ENCODE data around the gene LYRM2.
A peak's percentile ranks its signal among the peaks of the same experiment; 100 is the strongest.

The LYRM2 gene

DNA sequence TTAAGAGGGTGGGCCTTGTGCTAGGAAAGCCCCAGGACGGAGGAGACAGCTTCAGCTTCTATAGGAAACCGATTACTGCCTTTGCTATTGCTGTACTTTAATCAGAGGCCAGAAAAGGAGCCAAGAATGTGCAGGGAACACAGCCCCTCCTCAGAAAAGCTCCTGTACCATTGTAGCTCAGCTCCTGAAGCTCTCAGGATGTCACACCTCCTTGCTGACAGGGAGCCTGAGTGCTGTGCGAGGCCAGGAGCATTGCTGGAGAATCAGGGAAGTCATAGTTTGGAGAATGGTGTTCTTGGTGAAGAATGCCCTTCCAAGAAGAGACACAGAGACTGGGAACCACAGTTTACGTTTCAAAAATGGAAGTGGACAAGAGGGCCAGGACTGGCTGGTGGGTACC is 46.8 kb downstream of the LYRM2 start:
- DNase-seq (ENCODE audit: low spot score) = no peak

DNA sequence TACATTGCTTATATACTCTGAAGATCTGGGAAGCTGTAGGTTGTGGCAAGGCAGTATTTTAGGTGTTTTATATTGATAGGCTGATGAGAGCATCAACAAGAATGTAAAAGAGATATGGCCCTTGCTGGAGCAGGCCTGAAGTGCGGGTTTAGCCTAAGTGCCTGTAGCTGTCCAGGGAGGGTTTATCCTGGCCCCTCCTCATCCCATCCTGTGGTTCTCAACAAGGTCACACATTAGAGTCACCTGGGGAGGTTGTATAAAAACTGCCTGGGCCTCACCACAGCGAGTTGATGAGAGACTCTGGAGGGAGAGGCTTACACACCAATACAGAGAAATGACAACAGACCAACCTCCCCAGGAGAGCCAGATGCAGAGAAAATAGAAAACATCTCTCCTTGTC is 48.4 kb downstream of the LYRM2 start:
- no peak for DNase-seq (ENCODE audit: low spot score)

DNA sequence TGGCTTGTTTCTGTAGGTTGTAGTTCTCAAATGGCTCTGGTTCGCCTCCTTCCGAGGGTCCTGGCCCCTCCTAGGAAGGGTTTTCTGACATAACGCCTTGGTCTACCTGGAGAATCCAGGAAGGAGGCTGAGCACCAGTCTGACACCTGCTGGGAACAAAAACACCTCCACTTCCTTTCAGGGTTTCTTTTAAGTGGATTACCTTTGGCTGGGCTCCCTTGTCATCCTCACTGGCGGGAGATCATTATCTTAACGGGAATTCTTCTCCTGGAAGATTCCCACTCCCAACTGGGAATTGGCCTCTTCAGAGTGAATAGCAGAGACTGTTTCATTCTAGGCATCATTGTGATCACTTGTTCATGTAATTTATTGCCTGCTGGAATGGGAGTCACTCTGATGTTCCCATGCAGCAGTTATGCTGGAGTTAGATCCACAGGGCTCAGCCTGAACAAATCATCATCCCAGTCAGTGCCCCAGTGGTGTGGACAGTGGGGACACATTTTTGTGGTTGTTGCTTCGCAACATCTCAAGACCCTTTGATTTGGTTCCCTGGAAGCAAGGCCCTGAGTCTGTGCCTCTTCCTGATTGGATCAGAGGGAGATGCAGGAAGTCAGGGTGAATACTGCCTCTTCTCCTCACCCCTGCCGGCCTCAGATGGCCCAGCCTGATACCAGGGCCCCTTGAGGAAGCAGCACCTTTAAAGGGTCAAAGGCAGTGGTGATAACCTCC is 49.1 kb downstream of the LYRM2 start:
- no peak for DNase-seq (ENCODE audit: low spot score)

DNA sequence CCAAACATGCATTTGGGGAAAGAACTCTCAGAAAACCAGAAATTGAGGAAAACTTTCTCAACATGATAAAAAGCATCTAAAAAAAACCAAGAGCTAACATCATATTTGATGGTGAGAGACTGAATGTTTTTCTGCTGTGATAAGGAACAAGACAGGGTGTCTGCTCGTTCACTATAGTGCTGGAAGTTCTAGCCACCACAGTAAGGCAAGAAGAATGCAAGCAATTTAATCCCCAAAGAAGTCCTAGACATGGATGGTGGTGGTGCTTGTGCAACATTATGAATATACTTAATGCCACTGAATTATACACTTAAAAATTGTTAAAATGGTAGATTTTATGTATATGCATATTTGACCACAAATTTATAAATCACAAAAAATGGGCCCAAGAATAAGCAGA is 53.4 kb downstream of the LYRM2 start:
- DNase-seq (ENCODE audit: low spot score) = no peak

DNA sequence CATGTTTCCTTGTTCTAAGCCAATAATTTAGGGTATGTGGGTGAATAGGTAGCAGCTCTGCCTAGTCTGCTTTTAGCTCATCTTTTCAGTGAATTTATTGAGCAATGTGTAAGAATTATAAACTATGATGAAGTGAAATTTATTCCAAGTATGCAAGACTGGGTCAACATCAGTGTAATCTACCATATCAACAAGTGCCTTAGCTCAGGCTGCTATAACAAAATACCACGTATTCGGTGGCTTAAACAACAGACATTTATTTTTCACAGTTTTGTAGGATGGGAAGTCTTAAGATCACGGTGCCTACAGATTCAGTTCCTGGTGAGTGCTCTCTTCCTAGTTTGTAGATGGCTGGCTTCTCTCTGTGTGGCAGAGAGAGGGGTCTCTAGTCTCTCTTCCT is 54.0 kb downstream of the LYRM2 start:
- DNase-seq (ENCODE audit: low spot score) = no peak

DNA sequence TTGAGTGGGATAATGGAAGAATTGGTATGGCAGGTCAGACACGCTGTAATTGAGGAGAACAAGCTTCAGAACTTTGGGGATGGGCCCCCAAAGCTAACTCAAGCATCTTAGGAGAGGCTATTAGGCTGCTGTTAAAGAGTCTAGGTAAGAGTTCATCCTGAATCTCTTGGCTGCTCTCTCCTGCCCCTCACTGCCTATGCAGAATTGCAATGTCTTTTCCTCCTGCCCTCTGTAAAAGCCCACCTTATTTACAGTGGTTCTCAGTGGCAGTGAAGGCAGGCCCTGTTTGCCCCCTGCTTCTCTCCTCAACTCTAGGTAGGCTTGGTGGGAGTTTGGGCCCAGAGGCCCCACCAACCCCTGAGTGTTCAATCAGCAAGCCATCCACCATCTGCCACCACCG is 55.0 kb downstream of the LYRM2 start:
- no peak for DNase-seq (ENCODE audit: low spot score)

DNA sequence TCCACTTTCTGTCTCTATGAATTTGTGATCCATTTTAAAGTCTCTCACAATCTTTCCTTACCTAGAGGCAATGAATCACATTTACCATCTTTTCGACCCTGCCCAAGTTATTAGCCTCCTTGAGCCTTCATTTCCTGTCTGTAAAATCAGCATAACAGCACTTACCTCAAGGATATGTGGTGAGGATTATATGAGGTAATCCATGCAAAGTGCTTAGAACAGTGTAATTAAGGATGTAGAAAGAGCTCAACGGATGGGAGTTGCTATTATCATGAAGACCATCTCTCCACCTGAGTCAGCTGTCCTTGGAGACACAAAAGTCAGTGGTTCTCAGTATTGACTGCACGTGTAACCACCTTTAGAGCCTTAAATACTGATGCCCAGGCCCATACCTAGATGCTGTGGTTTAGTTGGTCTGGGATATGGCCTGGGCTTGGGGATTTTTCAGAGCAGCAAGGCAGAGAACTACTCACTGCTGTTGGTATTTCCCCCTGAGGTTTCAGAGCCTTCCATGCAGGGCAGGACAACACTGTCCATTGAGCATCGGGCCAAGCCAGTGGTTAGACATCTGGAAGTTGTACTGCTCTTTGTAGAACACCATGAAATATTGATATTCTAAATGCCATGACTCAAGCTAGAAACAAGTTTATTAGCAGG is 55.8 kb downstream of the LYRM2 start:
- no peak for DNase-seq (ENCODE audit: low spot score)

DNA sequence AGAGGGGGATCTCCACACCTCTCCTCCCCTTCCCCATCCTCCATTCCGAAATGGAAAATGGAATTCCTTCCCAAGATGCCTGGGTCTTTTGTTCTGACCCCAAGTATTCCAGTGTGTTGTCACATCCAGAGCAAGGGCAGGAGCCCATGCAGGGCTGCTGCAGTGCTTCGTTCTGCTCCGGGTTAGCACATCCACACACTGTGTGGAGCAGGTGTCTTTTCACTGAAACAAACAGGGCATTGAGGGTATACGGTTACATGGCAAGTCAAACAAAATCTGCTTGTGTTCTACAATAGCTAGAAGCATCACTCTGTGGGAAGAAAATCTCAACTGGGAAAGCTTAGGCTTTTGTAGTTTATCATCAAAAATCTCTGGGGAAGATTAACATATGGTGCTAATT is 56.9 kb downstream of the LYRM2 start:
- no peak for DNase-seq (ENCODE audit: low spot score)

DNA sequence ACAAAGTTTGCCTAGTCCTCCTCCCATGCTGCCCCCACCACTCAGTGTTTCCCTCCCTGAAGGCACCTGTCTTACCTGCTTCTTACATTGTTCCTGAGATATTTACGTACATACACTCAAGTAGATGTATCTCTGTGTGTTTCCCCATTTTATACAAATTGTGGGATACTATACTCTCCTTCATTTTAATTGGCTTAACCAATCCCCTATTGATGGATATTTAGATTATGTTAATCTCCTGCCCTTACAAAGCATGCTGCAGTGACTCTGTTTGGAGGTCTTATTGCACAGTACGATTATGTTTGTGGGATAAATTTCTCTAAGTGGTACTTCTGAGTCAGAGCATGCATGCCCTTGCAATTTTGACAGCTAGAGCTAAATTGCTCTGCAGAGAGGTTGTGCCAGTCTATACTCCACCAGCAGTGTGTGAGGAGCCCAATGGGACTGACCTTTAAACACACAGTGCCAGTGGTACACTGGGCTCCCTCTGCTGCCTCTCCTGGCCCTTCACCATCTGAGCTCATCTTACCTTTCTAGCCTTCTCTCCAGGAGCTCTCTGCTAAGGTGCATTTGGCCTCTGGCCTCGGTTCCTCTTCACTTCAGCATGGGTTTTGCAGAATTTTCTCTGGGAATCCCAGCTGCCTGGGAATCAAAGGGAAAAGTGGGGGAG is 57.4 kb downstream of the LYRM2 start:
- no peak for DNase-seq (ENCODE audit: low spot score)

DNA sequence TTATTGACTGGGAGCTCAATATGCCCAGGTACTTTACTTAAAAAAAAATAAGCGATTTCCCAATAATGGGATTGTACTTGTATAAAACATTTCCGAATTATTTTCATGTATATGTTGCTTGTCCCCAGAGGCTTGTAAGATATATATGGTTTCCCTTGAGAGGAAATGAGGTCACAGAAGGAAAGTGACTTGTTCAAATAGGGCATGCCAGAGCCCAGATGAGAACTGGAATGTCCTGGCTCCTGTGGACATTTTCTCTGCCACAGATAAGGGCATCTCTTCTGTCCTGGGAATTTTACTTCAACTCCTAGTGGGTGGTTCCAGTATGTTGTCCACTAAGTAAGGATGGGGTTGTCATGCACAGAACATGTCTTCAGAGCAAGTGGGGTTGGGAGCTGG is 63.0 kb downstream of the LYRM2 start:
- peak; percentile 24 for DNase-seq (ENCODE audit: low spot score)

DNA sequence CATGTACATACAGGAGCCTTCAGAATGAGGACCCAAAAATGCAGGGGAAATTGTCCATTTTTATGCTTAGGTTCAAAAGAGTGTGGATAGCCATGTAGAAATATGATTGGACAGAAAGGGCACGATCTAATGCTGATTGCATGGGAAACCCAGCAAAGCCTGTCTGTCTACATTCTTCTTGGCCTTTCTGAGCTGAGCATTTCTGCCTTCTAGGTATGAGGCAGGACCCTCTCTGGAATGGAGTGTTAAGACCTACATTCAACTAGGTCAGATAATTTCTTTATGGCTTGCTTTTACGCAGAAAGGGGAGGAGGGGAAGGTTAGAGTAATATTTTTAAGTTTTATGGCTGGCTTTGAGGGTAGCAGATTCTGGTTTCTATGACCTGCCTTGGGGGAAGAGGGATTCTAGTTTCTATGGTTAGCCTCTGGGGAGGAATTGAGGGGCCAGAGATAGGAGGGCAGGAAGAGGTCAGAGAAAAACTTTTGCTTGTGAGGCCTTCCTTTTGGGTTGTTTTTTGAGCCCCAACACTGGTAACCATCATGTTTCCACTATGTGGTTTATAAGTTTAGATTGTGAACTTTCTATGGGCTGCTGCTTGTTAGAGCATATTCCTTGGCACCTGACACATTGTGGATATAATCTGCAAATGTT is 63.5 kb downstream of the LYRM2 start:
- DNase-seq (ENCODE audit: low spot score) = no peak

DNA sequence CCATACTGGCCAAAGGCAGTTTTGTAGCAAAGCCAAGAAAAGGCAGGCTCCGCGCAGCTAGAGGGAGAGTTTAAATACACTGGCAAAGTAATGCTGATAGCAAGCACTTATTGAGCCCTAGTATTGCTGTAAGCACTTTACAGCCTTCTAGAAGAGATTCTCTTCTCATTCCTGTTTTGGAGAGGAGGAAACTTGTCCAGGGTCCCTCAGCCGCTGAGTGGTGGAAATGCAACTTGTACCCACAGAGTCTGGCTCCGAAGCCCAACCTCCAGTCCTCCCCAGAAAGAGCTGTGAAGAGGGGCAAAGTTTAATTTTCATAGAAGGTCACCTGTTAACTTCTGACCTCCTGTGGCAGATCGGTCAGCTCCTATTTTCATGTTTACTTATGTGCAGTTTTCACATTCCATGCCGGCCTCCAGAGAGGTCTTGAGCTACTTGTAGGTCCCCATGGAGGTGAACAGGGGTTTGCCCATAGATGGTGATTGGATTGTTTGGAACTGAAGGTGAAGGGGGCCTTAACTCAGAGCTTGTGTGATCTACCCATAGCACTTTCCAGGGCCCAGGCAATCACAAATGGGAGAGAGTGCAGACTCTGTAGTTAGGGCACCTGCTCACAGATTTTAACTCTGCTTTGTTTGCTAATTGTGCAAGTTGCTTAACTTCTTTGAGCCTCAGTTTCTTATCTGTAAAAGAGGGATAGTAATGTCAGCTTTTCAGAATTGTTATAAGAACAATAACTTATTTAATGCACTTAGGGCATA is 70.7 kb downstream of the LYRM2 start:
- no peak for DNase-seq (ENCODE audit: low spot score)

DNA sequence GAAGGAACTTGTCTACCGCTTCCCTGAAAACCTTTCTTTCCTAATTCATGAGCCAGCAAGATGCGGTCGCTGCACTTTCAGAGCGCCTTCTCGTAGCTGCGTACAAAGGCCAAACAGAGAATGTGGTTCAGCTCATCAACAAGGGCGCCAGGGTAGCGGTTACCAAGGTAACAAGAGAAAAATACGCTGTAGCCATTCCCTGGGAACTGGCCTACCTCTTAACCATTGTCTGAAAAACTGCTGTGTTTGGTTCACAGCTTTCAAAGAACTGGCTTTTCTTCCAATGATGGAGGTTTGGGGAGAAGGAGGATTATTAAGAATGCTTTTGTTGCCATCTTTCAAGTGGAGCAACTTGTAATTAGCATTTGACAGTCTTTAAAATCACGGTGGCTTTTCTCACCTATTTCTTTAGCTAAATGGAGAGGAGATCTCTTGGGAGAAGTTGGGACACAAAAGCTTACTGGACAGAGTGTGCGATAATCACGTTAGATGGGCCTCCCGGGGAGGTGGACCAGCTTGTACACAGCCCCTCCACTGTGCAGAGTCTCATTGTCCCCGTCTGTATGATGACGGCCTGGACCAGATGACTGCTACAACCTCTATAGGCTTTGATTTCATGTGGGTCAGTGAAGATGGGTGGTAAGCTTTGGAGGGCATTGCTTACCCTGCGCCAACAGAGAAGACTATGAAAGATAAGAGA is 71.5 kb downstream of the LYRM2 start:
- DNase-seq (ENCODE audit: low spot score) = no peak

DNA sequence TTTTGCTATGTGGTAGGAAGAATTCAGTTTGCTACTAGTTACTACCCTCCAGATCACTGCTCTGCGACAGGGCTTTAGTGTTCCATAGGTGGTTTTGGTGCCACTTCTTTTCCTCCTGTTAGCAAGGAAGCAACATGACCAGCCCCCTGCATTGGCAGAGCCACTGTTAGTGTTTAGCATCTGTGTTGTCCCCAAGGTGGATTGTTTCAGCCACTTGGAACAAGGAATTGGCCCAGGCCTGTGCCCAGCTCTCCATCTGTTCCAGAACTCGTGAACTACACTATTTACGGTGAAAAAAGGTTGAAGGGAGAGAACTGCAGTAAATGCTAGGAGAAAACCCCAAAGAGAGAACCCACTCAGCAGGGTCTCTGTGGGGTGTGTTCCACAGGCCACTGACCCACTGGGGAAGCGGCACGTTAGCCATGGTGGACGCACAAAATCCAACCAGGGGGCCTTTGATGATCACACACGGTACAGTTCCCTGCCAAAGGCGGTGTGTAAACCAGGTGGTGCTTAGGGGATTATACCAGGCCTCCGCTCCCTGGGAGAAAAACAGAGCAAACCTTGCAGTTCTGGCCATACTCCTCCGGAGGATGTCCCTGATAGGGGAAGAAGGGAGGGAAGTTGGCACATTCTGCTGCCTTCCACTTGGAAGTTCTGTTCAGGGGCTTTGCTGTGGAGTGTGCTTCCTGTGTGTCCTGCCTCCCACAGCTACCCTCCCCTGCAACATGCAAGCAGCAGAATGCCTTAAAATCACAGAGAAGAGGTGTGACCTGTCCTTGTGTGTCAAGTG is 72.3 kb downstream of the LYRM2 start:
- DNase-seq (ENCODE audit: low spot score) = no peak

DNA sequence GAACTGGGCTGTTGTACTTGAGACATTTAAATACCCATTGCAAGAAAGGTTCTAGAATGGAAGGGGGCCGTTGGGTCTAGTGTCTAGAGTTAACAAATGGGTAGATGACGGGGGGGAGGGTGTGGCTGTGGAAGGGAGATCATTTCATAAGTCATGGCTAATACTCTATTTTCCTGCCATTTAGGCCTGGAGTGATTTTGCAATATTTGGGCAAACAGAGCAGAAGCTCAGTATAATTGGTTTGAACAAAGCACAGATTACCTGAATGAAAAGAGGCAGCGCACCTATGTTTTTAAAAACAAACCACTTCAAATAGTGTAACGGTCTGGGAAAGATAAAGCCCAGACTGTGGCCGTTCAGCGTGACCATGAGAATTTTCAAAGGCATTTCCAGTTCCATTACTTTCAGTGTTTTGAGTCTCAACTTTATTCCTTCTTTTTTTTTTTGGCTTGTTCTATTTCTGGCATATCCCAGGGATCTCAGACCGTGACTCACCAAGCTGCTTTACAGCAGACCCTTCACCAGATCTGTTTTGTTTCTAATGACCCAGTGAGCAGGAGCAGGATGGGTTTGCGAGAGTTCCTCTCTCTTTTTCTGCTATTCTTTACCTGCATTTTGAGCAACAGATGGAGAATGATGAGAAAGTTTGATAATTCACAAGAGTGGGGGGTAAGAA is 73.7 kb downstream of the LYRM2 start:
- no peak for DNase-seq (ENCODE audit: low spot score)

DNA sequence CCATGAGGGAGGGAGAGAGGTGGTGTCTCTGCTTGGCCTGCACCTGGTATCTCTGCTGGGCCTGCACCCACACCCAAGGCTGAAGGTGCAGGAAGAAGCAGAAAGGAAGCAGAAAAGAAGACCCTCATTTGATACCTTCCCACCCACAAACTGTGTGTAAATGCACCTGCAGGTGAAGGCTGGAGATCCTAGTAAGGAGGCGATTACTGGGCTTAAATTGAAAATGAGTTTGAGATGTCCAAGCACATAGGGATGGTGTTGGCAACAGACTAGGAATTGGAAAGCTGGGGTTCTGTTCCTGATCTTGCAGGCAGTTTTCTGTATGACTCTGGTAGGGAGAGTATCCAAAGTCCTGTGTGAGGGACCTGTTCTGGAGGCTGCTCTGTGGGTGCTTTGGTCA is 74.7 kb downstream of the LYRM2 start:
- DNase-seq (ENCODE audit: low spot score) = no peak

DNA sequence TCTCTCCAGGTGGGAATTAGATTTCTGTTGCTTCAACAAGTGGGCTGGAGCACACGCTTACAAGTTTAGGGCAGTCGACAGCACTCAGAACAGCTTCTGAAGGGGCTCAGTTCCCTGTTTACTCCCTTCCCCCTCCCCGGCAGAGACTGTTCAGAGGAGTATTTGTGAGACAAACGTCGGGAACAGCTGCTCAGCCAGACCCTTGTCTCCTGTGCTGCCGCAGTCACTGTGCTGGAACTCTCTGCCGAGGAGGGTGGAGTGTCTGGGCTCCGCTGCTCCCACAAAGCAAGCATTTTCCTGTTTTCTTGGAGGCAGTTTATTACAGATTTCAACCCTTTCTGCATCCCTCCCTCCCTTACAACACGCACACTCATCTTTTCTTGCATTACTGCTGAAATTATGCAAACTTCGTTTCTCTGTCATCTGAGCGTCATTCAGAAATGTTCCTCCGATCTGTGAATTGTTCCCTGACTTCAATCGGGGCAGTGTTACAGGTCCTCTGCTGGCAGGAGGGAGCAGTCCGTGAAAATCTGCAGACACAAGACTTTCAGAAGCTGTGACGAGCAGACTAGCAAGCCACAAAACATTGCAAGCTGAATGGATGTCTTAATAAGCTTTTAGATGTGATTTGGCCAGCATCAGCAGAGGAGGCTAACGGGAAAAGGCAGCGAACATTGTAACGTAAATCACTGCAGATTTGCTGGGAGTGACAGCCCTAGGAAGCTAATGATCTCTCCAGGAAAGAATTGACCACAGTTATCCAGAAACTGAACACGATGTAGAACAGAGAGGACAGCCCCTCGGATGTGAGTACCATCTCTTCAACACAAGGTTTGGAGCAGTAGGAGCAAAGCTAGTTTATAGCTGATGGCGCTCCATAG is 76.2 kb downstream of the LYRM2 start:
- no peak for DNase-seq (ENCODE audit: low spot score)

DNA sequence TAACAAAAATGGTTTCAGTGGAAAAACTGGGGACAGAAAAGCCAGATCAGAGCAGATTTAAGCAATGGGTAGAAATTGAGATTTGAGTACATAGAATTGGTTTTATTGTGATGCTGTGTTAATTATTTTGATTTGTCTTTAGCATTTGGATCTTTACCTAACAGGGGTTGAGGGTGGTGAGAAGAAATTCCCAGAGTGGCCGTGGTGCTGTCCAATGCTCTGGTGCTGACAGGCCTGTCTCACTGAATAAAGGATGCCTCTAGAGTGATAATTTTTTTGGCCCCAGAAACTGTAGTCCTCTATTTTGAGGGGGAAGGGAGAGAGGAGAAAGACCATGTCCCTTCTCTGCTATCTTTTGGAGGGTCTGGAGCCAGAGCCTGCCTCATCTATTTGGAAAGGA is 79.1 kb downstream of the LYRM2 start:
- DNase-seq (ENCODE audit: low spot score) = no peak

DNA sequence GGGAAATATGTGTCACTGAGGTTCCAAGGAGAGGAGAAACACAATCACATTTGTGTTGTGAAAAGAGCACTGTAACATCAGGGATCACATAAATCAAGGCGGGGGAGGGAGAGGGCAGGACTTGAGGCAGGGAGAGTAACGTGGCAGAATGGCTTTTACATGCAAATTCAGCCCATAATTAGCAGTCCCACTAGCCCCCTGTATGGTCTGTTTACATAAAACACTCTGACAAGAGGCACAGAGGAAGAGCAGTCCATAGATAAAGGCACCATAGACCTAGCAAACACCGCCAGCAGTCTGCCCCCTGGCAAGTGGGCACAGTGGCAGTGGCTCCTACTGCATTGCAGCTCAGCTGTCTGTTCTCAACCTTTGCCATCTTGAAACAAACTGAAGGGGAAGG is 82.7 kb downstream of the LYRM2 start:
- DNase-seq (ENCODE audit: low spot score) = no peak

All from kidney capillary endothelial cell (primary cell).